HepG2 (cell line): Measurements from ENCODE around the gene MAP3K21. TPM values are rescaled to one million over a fixed set of nuclear protein-coding genes. Genes with fewer than 3 reads are reported as not detected.

Source experiments
- ATAC-seq: fragments of 200-7000 bp; cut with Tn5 transposase; 3 replicates; pipeline ENCODE4 v1.9.1; 2020; ENCODE audit warnings: mild to moderate bottlenecking, moderate library complexity
- BruUV-seq: library from RNA; stranded (reverse); fragments of 400-500 nt; replicated peaks from 2 replicates; lab custom pipeline; 2021; lab: Mats Ljungman, UMichigan
- CTCF ChIA-PET: fragments of 300-600 bp; formaldehyde crosslinking; extraction: SDS; loops from one replicate; lab custom pipeline; 2021; ENCODE audit warnings: low total read pairs, inconsistent platforms, low intra/inter-chr PET ratio; lab: Yijun Ruan, JAX
- POLR2A ChIA-PET: fragments of 350-600 bp; sonication (Branson Sonifier 250); formaldehyde crosslinking; loops from one replicate; lab custom pipeline; 2020; ENCODE audit warnings: antibody characterized with exemption, inconsistent platforms; lab: Yijun Ruan, JAX
- DNase-seq: peaks from one replicate; pipeline ENCODE4 v3.0.0-alpha.2; 2015; ENCODE audit warnings: low spot score
- FAIRE-seq: peaks from 3 replicates; lab custom pipeline; 2011; peaks lifted over from hg19 to GRCh38; lab: Jason Lieb, UNC
- H2AFZ ChIP-seq: one replicate; pipeline ENCODE4 v1.6.1; 2011; ENCODE audit warnings: low read length, inconsistent platforms
- H3K27ac ChIP-seq: fragments of 300-600 bp; 3 replicates; pipeline ENCODE4 v1.8.0; 2011; ENCODE audit warnings: mixed run types, mild to moderate bottlenecking, mixed read lengths, low read length, inconsistent platforms; ENCODE audit not compliant: insufficient read depth; ENCODE audit errors: extremely low read length
- H3K27me3 ChIP-seq, 2 experiments: fragments of 200-600 bp in 1 of 2; 2 replicates in 1 of 2; 3 replicates in 1 of 2; pipeline versions ENCODE4 v1.6.0 to v1.8.0; 2011; ENCODE audit warnings: low read length in 2 of 2, mild to moderate bottlenecking in 2 of 2, moderate library complexity in 2 of 2, inconsistent platforms in 1 of 2; ENCODE audit not compliant: insufficient read depth in 2 of 2, control insufficient read depth in 1 of 2
- H3K36me3 ChIP-seq, 2 experiments: fragments of 200-600 bp in 1 of 2; replicated peaks in 1 of 2; 2 replicates in 1 of 2; 3 replicates in 1 of 2; pipeline versions ENCODE4 v1.5.1 to v1.8.0; 2011; ENCODE audit warnings: low read length in 2 of 2, inconsistent platforms in 1 of 2; ENCODE audit not compliant: insufficient read depth in 2 of 2, control insufficient read depth in 1 of 2
- H3K4me1 ChIP-seq: 2 replicates; pipeline ENCODE4 v1.5.1; 2012; ENCODE audit warnings: low read length, inconsistent platforms; ENCODE audit not compliant: insufficient read depth
- H3K4me2 ChIP-seq: 2 replicates; pipeline ENCODE4 v1.6.0; 2011; ENCODE audit warnings: low read depth, low read length, inconsistent platforms
- H3K4me3 ChIP-seq, 3 experiments: fragments of 200-600 bp in 1 of 3; sonication (generic), shearing (Covaris generic) in 1 of 3; replicated peaks in 1 of 3; 2 replicates each; pipeline ENCODE4 v1.5.1; 2011 to 2016; ENCODE audit warnings: low read length in 3 of 3, inconsistent platforms in 2 of 3, low read depth in 2 of 3, mild to moderate bottlenecking in 2 of 3, control low read depth in 1 of 3, mixed read lengths in 1 of 3; ENCODE audit not compliant: insufficient read depth in 1 of 3
- H3K79me2 ChIP-seq: one replicate; pipeline ENCODE4 v1.6.1; 2011; ENCODE audit warnings: low read length, inconsistent platforms; ENCODE audit not compliant: insufficient read depth
- H3K9ac ChIP-seq: 2 replicates; pipeline ENCODE4 v1.6.0; 2011; ENCODE audit warnings: mild to moderate bottlenecking, low read depth, low read length, inconsistent platforms; ENCODE audit not compliant: insufficient read depth
- H3K9me3 ChIP-seq: 2 replicates; pipeline ENCODE4 v1.5.1; 2012; ENCODE audit warnings: mild to moderate bottlenecking, low read length
- H4K20me1 ChIP-seq: 2 replicates; pipeline ENCODE4 v1.6.0; 2011; ENCODE audit warnings: inconsistent platforms, mild to moderate bottlenecking, low read length, moderate library complexity; ENCODE audit not compliant: insufficient read depth
- ARID4A ChIP-seq: sonication (generic); formaldehyde crosslinking; IDR thresholded peaks from 2 replicates; pipeline ENCODE4 v1.5.0; 2020; ENCODE audit warnings: mild to moderate bottlenecking, missing genetic modification reagents, borderline replicate concordance
- BCLAF1 ChIP-seq: fragments of 450-650 bp; IDR thresholded peaks from 2 replicates; pipeline ENCODE4 v1.6.1; 2017; ENCODE audit warnings: mild to moderate bottlenecking
- LCORL ChIP-seq, 2 experiments: fragments of 450-650 bp in 1 of 2; sonication (generic) in 1 of 2; formaldehyde crosslinking in 1 of 2; IDR thresholded peaks; 2 replicates each; pipeline versions ENCODE4 v1.5.0 to v1.6.1; 2017 to 2020; ENCODE audit warnings: antibody characterized with exemption in 1 of 2, missing genetic modification reagents in 1 of 2
- MXD4 ChIP-seq: IDR thresholded peaks from 2 replicates; pipeline ENCODE4 v1.6.1; 2016; ENCODE audit warnings: mild to moderate bottlenecking, missing biosample characterization, missing genetic modification reagents
- NPAS2 ChIP-seq: sonication (generic); formaldehyde crosslinking; IDR thresholded peaks from 2 replicates; pipeline ENCODE4 v1.8.0; 2022; ENCODE audit warnings: mild to moderate bottlenecking, missing genetic modification reagents, borderline replicate concordance
- POLR2AphosphoS5 ChIP-seq: IDR thresholded peaks from 2 replicates; pipeline ENCODE4 v1.6.1; 2012; ENCODE audit warnings: low read depth, low read length
- ZNF20 ChIP-seq: sonication (generic); formaldehyde crosslinking; IDR thresholded peaks from 2 replicates; pipeline ENCODE4 v1.4.0; 2020; ENCODE audit warnings: mild to moderate bottlenecking, moderate library complexity, missing genetic modification reagents
- ZNF224 ChIP-seq: sonication (generic); formaldehyde crosslinking; IDR thresholded peaks from 2 replicates; pipeline ENCODE4 v1.5.0; 2020; ENCODE audit warnings: mild to moderate bottlenecking, missing genetic modification reagents
- ZNF225 ChIP-seq: sonication (generic); formaldehyde crosslinking; IDR thresholded peaks from 2 replicates; pipeline ENCODE4 v1.4.0; 2020; ENCODE audit warnings: mild to moderate bottlenecking, missing genetic modification reagents
- ZNF232 ChIP-seq: sonication (generic); formaldehyde crosslinking; IDR thresholded peaks from 2 replicates; pipeline ENCODE4 v1.4.0; 2020; ENCODE audit warnings: missing genetic modification reagents, borderline replicate concordance
- ZNF253 ChIP-seq: sonication (generic); formaldehyde crosslinking; IDR thresholded peaks from 2 replicates; pipeline ENCODE4 v1.8.0; 2022; ENCODE audit warnings: mild to moderate bottlenecking, missing genetic modification reagents, borderline replicate concordance
- ZNF468 ChIP-seq: sonication (generic); formaldehyde crosslinking; IDR thresholded peaks from 2 replicates; pipeline ENCODE4 v1.8.0; 2022; ENCODE audit warnings: mild to moderate bottlenecking, moderate library complexity, missing genetic modification reagents
- WGBS: methylation state at CpG from one replicate; pipeline ENCODE4 v1.1.6; 2017; ENCODE audit warnings: low lambda C conversion rate; 5-methylcytosine and 5-hydroxymethylcytosine counted together
- in situ Hi-C: cut with HindIII; loops from 2 replicates; pipeline ENCODE4 v1.10.0; 2017; ENCODE audit warnings: low pct_unique_long_range_greater_than_20kb; ENCODE audit not compliant: extremely low pct_ligation_motif_present
- intact Hi-C: fragments of 100-400 bp; cut with micrococcal nuclease; formaldehyde crosslinking; loops from one replicate; pipeline ENCODE4 v1.10.0; 2022; ENCODE audit not compliant: unreplicated experiment
- polyA plus RNA-seq, 8 experiments: library from polyadenylated mRNA; depleted of rRNA in 3 of 8; stranded (reverse) in 7 of 8; unstranded in 1 of 8; fragments of >200 nt; fragmentation: Illumina TruSeq in 4 of 8; extraction: Trizol in 4 of 8; gene quantifications; 2 replicates each; pipeline versions ENCODE4 v1.2.1 to v1.2.3, GENCODE V29; 2011 to 2016; ENCODE audit warnings: low read depth in 4 of 8, missing spikeins in 1 of 8, mixed read lengths in 1 of 8; ENCODE audit not compliant: insufficient read depth in 1 of 8
- total RNA-seq, 5 experiments: library from RNA; depleted of rRNA; stranded (reverse); fragments of >200 nt; fragmentation: Illumina TruSeq; extraction: Trizol; gene quantifications; 2 replicates each; pipeline ENCODE4 v1.2.3, GENCODE V29; 2016; ENCODE audit warnings: low read depth in 1 of 5

The MAP3K21 gene
- total and polyA plus RNA-seq, 2 of the 13 experiments (the other 11 are each of a cell fraction or from before 2014, with no cell fraction given) = not detected

- TF ChIP-seq ZNF253 (CRISPR knock-in tag) (no peak), POLR2AphosphoS5 (no peak)
Observed at GRCh38 chr1:233299450-233299849, 28.1 kb upstream of the MAP3K21 start (continued).

GRCh38 chr1:233300326-233300725 lies 27.2 kb upstream of the MAP3K21 start:
- BruUV-seq = no TSS peak

More at GRCh38 chr1:233300326-233300725, 27.2 kb upstream of the MAP3K21 start:
- H3K4me1 ChIP-seq = no peaks in the 10 kb centered on the region
- no peak overlapping the region for H3K9ac ChIP-seq
- H3K27ac ChIP-seq = no peak overlapping the region
- H3K4me2 ChIP-seq = no peak overlapping the region
- intact Hi-C loops = no loop called here
- H3K79me2 ChIP-seq = no peaks in the 10 kb centered on the region
- in situ Hi-C loops = no loop called here
- no peak for TF ChIP-seq LCORL (IDR thresholded peaks at IDR 0.05)
- no peak for TF ChIP-seq LCORL (CRISPR knock-in tag; IDR thresholded peaks at IDR 0.05)
- no peak for TF ChIP-seq MXD4 (CRISPR knock-in tag)
- TF ChIP-seq ZNF232 (CRISPR knock-in tag) = no peak
- TF ChIP-seq ZNF224 = no peak
- TF ChIP-seq BCLAF1 = no peak
- TF ChIP-seq ZNF225 (CRISPR knock-in tag) = no peak
- TF ChIP-seq NPAS2 = no peak
- no peak for TF ChIP-seq ZNF468
- no peak for TF ChIP-seq ARID4A (CRISPR knock-in tag)
- TF ChIP-seq ZNF20 (CRISPR knock-in tag) = no peak
- TF ChIP-seq, all 625 proteins: peak for 0
- no peak overlapping the region for H2AFZ ChIP-seq
- ChIA-PET POLR2A (no interaction called here), CTCF (no interaction called here)
- H3K9me3 ChIP-seq = no peaks in the 10 kb centered on the region
- H3K36me3 ChIP-seq = no peaks in the 10 kb centered on the region
- FAIRE-seq = no peak
- H3K4me3 ChIP-seq = no peak overlapping the region
- no peaks in the 10 kb centered on the region for H4K20me1 ChIP-seq
- DNase-seq = no peak
- no peak for ATAC-seq
- 0% methylated on average over 2 of the region's 2 CpGs for WGBS
- no peaks in the 10 kb centered on the region for H3K27me3 ChIP-seq
